ENCODE results near the gene SFMBT2.
"Not testable (repeated sequence)": the region's sequence is repeated elsewhere in the genome, so short reads cannot be mapped to it uniquely, and the experiment has no call there.

The SFMBT2 gene

GRCh38 chr10:7403620-7404019, 7.2 kb downstream of the SFMBT2 start:
- DNase-seq (ENCODE audit: low read depth in 3 of 3, low spot score in 1 of 3): no peak

GRCh38 chr10:7401782-7402181, 9.1 kb downstream of the SFMBT2 start:
- DNase-seq (ENCODE audit: low read depth in 3 of 3, low spot score in 1 of 3): no peak

GRCh38 chr10:7401156-7401555, 9.7 kb downstream of the SFMBT2 start:
- DNase-seq (ENCODE audit: low read depth in 3 of 3, low spot score in 1 of 3): no peak

GRCh38 chr10:7400068-7400715, 10.6 kb downstream of the SFMBT2 start:
- DNase-seq (ENCODE audit: low read depth in 3 of 3, low spot score in 1 of 3): no peak

GRCh38 chr10:7399533-7399932, 11.3 kb downstream of the SFMBT2 start:
- no peak for DNase-seq (ENCODE audit: low read depth in 3 of 3, low spot score in 1 of 3)

- DNase-seq (ENCODE audit: low read depth in 3 of 3, low spot score in 1 of 3): no peak
These were observed 13.5 kb downstream of the SFMBT2 start for GRCh38 chr10:7397049-7398035.

GRCh38 chr10:7392301-7392700, 18.5 kb downstream of the SFMBT2 start:
- not testable (repeated sequence) for DNase-seq (ENCODE audit: low read depth in 3 of 3, low spot score in 1 of 3)

GRCh38 chr10:7391748-7392147, 19.1 kb downstream of the SFMBT2 start:
- no peak for DNase-seq (ENCODE audit: low read depth in 3 of 3, low spot score in 1 of 3)

- DNase-seq (ENCODE audit: low read depth in 3 of 3, low spot score in 1 of 3): not testable (repeated sequence)
These were observed 20.1 kb downstream of the SFMBT2 start for GRCh38 chr10:7390689-7391110.

GRCh38 chr10:7389844-7390243, 21.0 kb downstream of the SFMBT2 start:
- DNase-seq (ENCODE audit: low read depth in 3 of 3, low spot score in 1 of 3): no peak

- no peak for DNase-seq (ENCODE audit: low read depth in 3 of 3, low spot score in 1 of 3)
These were observed 21.5 kb downstream of the SFMBT2 start for GRCh38 chr10:7389346-7389745.

- no peak for DNase-seq (ENCODE audit: low read depth in 3 of 3, low spot score in 1 of 3)
These were observed 22.2 kb downstream of the SFMBT2 start for GRCh38 chr10:7388602-7389001.

- not testable (repeated sequence) for DNase-seq (ENCODE audit: low read depth in 3 of 3, low spot score in 1 of 3)
These were observed 22.7 kb downstream of the SFMBT2 start for GRCh38 chr10:7388149-7388548.

GRCh38 chr10:7385114-7385513, 25.7 kb downstream of the SFMBT2 start:
- no peak for DNase-seq (ENCODE audit: low read depth in 3 of 3, low spot score in 1 of 3)

GRCh38 chr10:7383442-7383841, 27.4 kb downstream of the SFMBT2 start:
- no peak for DNase-seq (ENCODE audit: low read depth in 3 of 3, low spot score in 1 of 3)

- DNase-seq (ENCODE audit: low read depth in 3 of 3, low spot score in 1 of 3): no peak
These were observed 30.1 kb downstream of the SFMBT2 start for GRCh38 chr10:7380704-7381241.

GRCh38 chr10:7378602-7379403, 32.0 kb downstream of the SFMBT2 start:
- DNase-seq (ENCODE audit: low read depth in 3 of 3, low spot score in 1 of 3): no peak

- DNase-seq (ENCODE audit: low read depth in 3 of 3, low spot score in 1 of 3): no peak
These were observed 33.1 kb downstream of the SFMBT2 start for GRCh38 chr10:7377614-7378248.

- DNase-seq (ENCODE audit: low read depth in 3 of 3, low spot score in 1 of 3): no peak
These were observed 36.0 kb downstream of the SFMBT2 start for GRCh38 chr10:7374795-7375194.

GRCh38 chr10:7373039-7373438, 37.8 kb downstream of the SFMBT2 start:
- no peak for DNase-seq (ENCODE audit: low read depth in 3 of 3, low spot score in 1 of 3)

GRCh38 chr10:7372504-7372903, 38.3 kb downstream of the SFMBT2 start:
- no peak for DNase-seq (ENCODE audit: low read depth in 3 of 3, low spot score in 1 of 3)
